AG04450 (cell line): ENCODE results near the gene SCGB1C2. TPM values are rescaled to one million over a fixed set of nuclear protein-coding genes. Genes with fewer than 3 reads are reported as not detected.

Source experiments
- CTCF ChIA-PET: fragments of 300-600, 350-600 bp; formaldehyde crosslinking; extraction: SDS; loops from one replicate; lab custom pipeline; 2022; ENCODE audit warnings: antibody characterized with exemption, inconsistent platforms; lab: Charles Lee
- POLR2A ChIA-PET: fragments of 350-600 bp; formaldehyde crosslinking; extraction: SDS; loops from one replicate; lab custom pipeline; 2021; ENCODE audit warnings: antibody characterized with exemption, inconsistent platforms; lab: Yijun Ruan, JAX
- DNase-seq: peaks from one replicate; pipeline ENCODE4 v3.0.0-alpha.2; 2011; ENCODE audit warnings: low read depth, low spot score
- H3K27ac ChIP-seq: one replicate; pipeline ENCODE4 v1.5.1; 2012; ENCODE audit warnings: low read depth, low read length, control low read depth
- H3K27me3 ChIP-seq: one replicate; pipeline ENCODE4 v1.6.0; 2012; ENCODE audit warnings: low read length; ENCODE audit not compliant: control insufficient read depth, insufficient read depth
- H3K4me3 ChIP-seq: 2 replicates; pipeline ENCODE4 v1.5.1; 2011; ENCODE audit warnings: mild to moderate bottlenecking, low read depth, low read length, control low read depth
- H3K9me3 ChIP-seq: 2 replicates; pipeline ENCODE4 v1.5.1; 2012; ENCODE audit warnings: low read length; ENCODE audit not compliant: control insufficient read depth, insufficient read depth
- CTCF ChIP-seq: IDR thresholded peaks from 2 replicates; pipeline ENCODE4 v1.5.1; 2011; ENCODE audit warnings: low read depth, low read length, control low read depth, inconsistent platforms
- polyA plus RNA-seq: library from polyadenylated mRNA; depleted of rRNA; stranded (reverse); fragments of >200 nt; gene quantifications from 2 replicates; pipeline ENCODE4 v1.2.3, GENCODE V29; 2011

The SCGB1C2 gene
- polyA plus RNA-seq, 1 experiment: not detected

GRCh38 chr17:178292-179065 lies 41.1 kb downstream of the SCGB1C2 start:
- Histone ChIP-seq H3K4me3 (no peak overlapping the region), H3K27ac (no peak overlapping the region), H3K27me3 (peaks cover 57% of the 10 kb centered on the region), H3K9me3 (no peaks in the 10 kb centered on the region)
- no peak for TF ChIP-seq CTCF
- ChIA-PET POLR2A (no interaction called here), CTCF (no interaction called here)
- no peak for DNase-seq

- Histone ChIP-seq H3K4me3 (no peak overlapping the region), H3K27me3 (peaks cover 61% of the 10 kb centered on the region), H3K9me3 (no peaks in the 10 kb centered on the region), H3K27ac (no peak overlapping the region)
- TF ChIP-seq CTCF: no peak
- ChIA-PET POLR2A (no interaction called here), CTCF (no interaction called here)
- DNase-seq: no peak
Measured at GRCh38 chr17:179066-179432, 41.7 kb downstream of the SCGB1C2 start.

GRCh38 chr17:179781-180380 lies 42.5 kb downstream of the SCGB1C2 start:
- ChIA-PET POLR2A (no interaction called here), CTCF (no interaction called here)
- TF ChIP-seq CTCF: no peak
- Histone ChIP-seq H3K27me3 (peaks cover 65% of the 10 kb centered on the region), H3K9me3 (no peaks in the 10 kb centered on the region), H3K27ac (no peak overlapping the region), H3K4me3 (no peak overlapping the region)
- DNase-seq: no peak

- Histone ChIP-seq H3K27me3 (peaks cover 61% of the 10 kb centered on the region), H3K27ac (no peak overlapping the region), H3K4me3 (no peak overlapping the region), H3K9me3 (no peaks in the 10 kb centered on the region)
- no peak for TF ChIP-seq CTCF
- POLR2A ChIA-PET: no interaction called here
- DNase-seq: no peak
- CTCF ChIA-PET: no interaction called here
Measured at GRCh38 chr17:180381-181244, 43.2 kb downstream of the SCGB1C2 start.
